Ishikawa (cell line): ENCODE measurements around the gene PDE4B.

Experiments used
- CEBPB ChIP-seq: IDR thresholded peaks from 2 replicates; pipeline ENCODE4 v1.6.1; 2012
- FOXM1 ChIP-seq: IDR thresholded peaks from 2 replicates; pipeline ENCODE4 v1.6.1; 2012; ENCODE audit warnings: low read depth, borderline replicate concordance
- MAX ChIP-seq: IDR thresholded peaks from 2 replicates; pipeline ENCODE4 v1.6.1; 2012
- ZBTB7A ChIP-seq: IDR thresholded peaks from 2 replicates; pipeline ENCODE4 v1.6.1; 2012; ENCODE audit warnings: low read depth

- TF ChIP-seq ZBTB7A (no peak), MAX (no peak), FOXM1 (no peak), CEBPB (no peak)
Observed at GRCh38 chr1:66033781-66034180, 241.1 kb downstream of the PDE4B start.
